ENCODE measurements around the gene CRADD. TPM values are rescaled to one million over a fixed set of nuclear protein-coding genes. Genes with fewer than 3 reads are reported as not detected.

CRADD gene
- total and polyA plus RNA-seq, 10 donors, result 5.5 to 58.7 (median 18.8) TPM

- intact Hi-C loops (cut with DNase I; ENCODE audit: low total_unique reads), result no loop called here
- no peak for TF ChIP-seq POLR2AphosphoS5 (IDR thresholded peaks at IDR 0.05)
- TF ChIP-seq POLR2A (IDR thresholded peaks at IDR 0.05), result no peak
- TF ChIP-seq, protein P1, sequence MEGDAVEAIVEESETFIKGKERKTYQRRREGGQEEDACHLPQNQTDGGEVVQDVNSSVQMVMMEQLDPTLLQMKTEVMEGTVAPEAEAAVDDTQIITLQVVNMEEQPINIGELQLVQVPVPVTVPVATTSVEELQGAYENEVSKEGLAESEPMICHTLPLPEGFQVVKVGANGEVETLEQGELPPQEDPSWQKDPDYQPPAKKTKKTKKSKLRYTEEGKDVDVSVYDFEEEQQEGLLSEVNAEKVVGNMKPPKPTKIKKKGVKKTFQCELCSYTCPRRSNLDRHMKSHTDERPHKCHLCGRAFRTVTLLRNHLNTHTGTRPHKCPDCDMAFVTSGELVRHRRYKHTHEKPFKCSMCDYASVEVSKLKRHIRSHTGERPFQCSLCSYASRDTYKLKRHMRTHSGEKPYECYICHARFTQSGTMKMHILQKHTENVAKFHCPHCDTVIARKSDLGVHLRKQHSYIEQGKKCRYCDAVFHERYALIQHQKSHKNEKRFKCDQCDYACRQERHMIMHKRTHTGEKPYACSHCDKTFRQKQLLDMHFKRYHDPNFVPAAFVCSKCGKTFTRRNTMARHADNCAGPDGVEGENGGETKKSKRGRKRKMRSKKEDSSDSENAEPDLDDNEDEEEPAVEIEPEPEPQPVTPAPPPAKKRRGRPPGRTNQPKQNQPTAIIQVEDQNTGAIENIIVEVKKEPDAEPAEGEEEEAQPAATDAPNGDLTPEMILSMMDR (IDR thresholded peaks at IDR 0.05 in 8 of 11, conservative IDR thresholded peaks at IDR 0.05 in 3 of 11), result no peak
- Histone ChIP-seq H3K9me3 (no peaks in the 10 kb centered on the region), H3K4me3 (no peak overlapping the region), H3K27me3 (replicated peaks in 1 of 7) (no peaks in the 10 kb centered on the region), H3K27ac (no peak overlapping the region), H3K36me3 (no peaks in the 10 kb centered on the region), H3K4me1 (no peaks in the 10 kb centered on the region)
- 81 to 89% (median 87%) methylated on average over 6 of the region's 6 CpGs for WGBS, 5 donors
- no peak for DNase-seq
Measured at GRCh38 chr12:93918262-93918661, 241.1 kb downstream of the CRADD start.

DNA sequence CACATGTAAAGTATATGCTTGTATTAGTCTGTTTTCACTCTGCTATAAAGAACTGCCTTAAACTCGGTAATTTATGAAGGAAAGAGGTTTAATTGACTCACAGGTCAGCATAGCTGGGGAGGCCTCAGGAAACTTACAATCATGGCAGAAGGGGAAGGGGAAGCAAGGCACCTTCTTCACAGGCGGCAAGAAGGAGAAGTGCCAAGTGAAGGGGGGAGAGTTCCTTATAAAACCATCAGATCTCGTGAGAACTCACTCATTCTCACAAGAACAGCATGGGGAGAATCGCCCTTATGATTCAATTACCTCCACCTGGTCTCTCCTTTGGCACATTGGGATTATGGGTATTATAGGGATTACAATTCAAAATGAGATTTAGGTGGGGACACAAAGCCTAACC lies 241.7 kb downstream of the CRADD start:
- intact Hi-C loops (cut with DNase I; ENCODE audit: low total_unique reads), result no loop called here
- Histone ChIP-seq H3K4me3 (no peak overlapping the region), H3K9me3 (no peaks in the 10 kb centered on the region), H3K4me1 (no peaks in the 10 kb centered on the region), H3K36me3 (no peaks in the 10 kb centered on the region), H3K27me3 (replicated peaks in 1 of 7) (no peaks in the 10 kb centered on the region), H3K27ac (no peak overlapping the region)
- whole genome bisulfite sequencing, 5 donors, result 70 to 89% (median 74%) methylated on average over 4 of the region's 4 CpGs
- DNase-seq, result no peak
- TF ChIP-seq, protein P1 (IDR thresholded peaks at IDR 0.05 in 8 of 11, conservative IDR thresholded peaks at IDR 0.05 in 3 of 11), result no peak
- no peak for TF ChIP-seq POLR2AphosphoS5 (IDR thresholded peaks at IDR 0.05)
- no peak for TF ChIP-seq POLR2A (IDR thresholded peaks at IDR 0.05)

- peaks cover 0 to 18% (median 12%) of the 10 kb centered on the region in 8 donors for H3K9me3 ChIP-seq
- TF ChIP-seq POLR2AphosphoS5 (IDR thresholded peaks at IDR 0.05) (no peak), POLR2A (IDR thresholded peaks at IDR 0.05) (no peak)
- TF ChIP-seq, protein P1 (IDR thresholded peaks at IDR 0.05 in 8 of 11, conservative IDR thresholded peaks at IDR 0.05 in 3 of 11), result no peak
- intact Hi-C loops (cut with DNase I; ENCODE audit: low total_unique reads), result no loop called here
- H3K27ac ChIP-seq, result no peak overlapping the region
- 84 to 92% (median 89%) methylated on average over 3 of the region's 3 CpGs for WGBS, 5 donors
- DNase-seq, result no peak
- H3K27me3 ChIP-seq (replicated peaks in 1 of 7), result no peaks in the 10 kb centered on the region
- H3K4me1 ChIP-seq, result no peaks in the 10 kb centered on the region
- H3K36me3 ChIP-seq, result no peaks in the 10 kb centered on the region
- H3K4me3 ChIP-seq, result no peak overlapping the region
Measured at GRCh38 chr12:93921521-93921920, 244.3 kb downstream of the CRADD start.

DNA sequence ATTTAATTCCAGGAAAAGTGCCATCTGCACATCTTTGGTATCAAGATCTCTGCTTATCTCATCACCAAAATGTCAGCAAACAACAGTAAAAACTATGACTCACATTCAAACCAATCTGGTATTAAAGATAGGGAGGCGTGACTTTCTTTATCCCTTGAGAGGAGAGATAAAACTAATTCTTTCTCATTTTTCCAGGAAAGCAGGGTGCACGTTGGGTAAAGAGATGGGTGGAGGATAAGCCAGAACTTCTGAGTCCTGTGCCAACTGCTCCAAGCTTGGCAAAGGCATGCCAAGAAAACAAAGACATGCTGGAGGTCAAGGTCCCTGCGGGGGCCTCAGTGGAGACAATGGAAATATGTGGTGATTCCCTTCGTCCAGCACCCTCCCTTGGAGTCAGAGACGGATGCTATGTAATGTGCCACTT lies 245.4 kb downstream of the CRADD start:
- Histone ChIP-seq H3K27ac (no peak overlapping the region), H3K36me3 (no peaks in the 10 kb centered on the region), H3K27me3 (replicated peaks in 1 of 7) (no peaks in the 10 kb centered on the region), H3K4me1 (no peaks in the 10 kb centered on the region), H3K9me3 (peaks cover 0 to 20% (median 12%) of the 10 kb centered on the region in 8 donors), H3K4me3 (no peak overlapping the region)
- WGBS, 5 donors, result 57 to 90% (median 71%) methylated on average over 5 of the region's 5 CpGs
- no peak for DNase-seq
- TF ChIP-seq POLR2AphosphoS5 (IDR thresholded peaks at IDR 0.05), result no peak
- TF ChIP-seq POLR2A (IDR thresholded peaks at IDR 0.05), result no peak
- TF ChIP-seq, protein P1 (IDR thresholded peaks at IDR 0.05 in 8 of 11, conservative IDR thresholded peaks at IDR 0.05 in 3 of 11), result no peak
- intact Hi-C loops (cut with DNase I; ENCODE audit: low total_unique reads), result no loop called here
